HG02852 (cell line): ENCODE data around the gene DGKQ.

ENCODE experiments used
- ATAC-seq: cut with Tn5 transposase; IDR thresholded peaks from one replicate; pipeline ENCODE4 v1.9.1; 2021; ENCODE audit warnings: mild to moderate bottlenecking, moderate library complexity; ENCODE audit not compliant: unreplicated experiment

Gene DGKQ

GRCh38 chr4:973431-974397, at the start of gene DGKQ:
Gene DGKQ (minus strand): TSS chr4:973569. CDS start chr4:973482, 87 bp downstream.
- peak; percentile 63 for ATAC-seq

- ATAC-seq: no peak
Measured at GRCh38 chr4:1022739-1023066, 49.3 kb upstream of the DGKQ start.

- no peak for ATAC-seq
Measured at GRCh38 chr4:1022051-1022738, 48.8 kb upstream of the DGKQ start.

GRCh38 chr4:1021386-1022050, 48.1 kb upstream of the DGKQ start:
- peak; percentile 48 for ATAC-seq

- no peak for ATAC-seq
Measured at GRCh38 chr4:1019729-1020470, 46.5 kb upstream of the DGKQ start.

GRCh38 chr4:1019320-1019719, 46.0 kb upstream of the DGKQ start:
- ATAC-seq: no peak

- no peak for ATAC-seq
Measured at GRCh38 chr4:1018147-1019020, 45.0 kb upstream of the DGKQ start.

GRCh38 chr4:1017706-1018105, 44.3 kb upstream of the DGKQ start:
- ATAC-seq: no peak

- ATAC-seq: no peak
Measured at GRCh38 chr4:1017211-1017610, 43.8 kb upstream of the DGKQ start.

- no peak for ATAC-seq
Measured at GRCh38 chr4:1015746-1016145, 42.4 kb upstream of the DGKQ start.

GRCh38 chr4:1015179-1015578, 41.8 kb upstream of the DGKQ start:
- ATAC-seq: no peak

GRCh38 chr4:1014291-1015167, 41.2 kb upstream of the DGKQ start:
- ATAC-seq: no peak

GRCh38 chr4:1013225-1014073, 40.1 kb upstream of the DGKQ start:
- ATAC-seq: no peak

GRCh38 chr4:1012034-1012739, 38.8 kb upstream of the DGKQ start:
- no peak for ATAC-seq

- ATAC-seq: no peak
Measured at GRCh38 chr4:1011666-1012033, 38.3 kb upstream of the DGKQ start.

- ATAC-seq: peak; percentile 33
Measured at GRCh38 chr4:1011022-1011665, 37.8 kb upstream of the DGKQ start, which contains the start of gene FGFRL1. Gene FGFRL1 (plus strand): TSS chr4:1011626. CDS start chr4:1012486, 860 bp downstream.
